ENCODE measurements around the gene EDC4. TPM values are rescaled to one million over a fixed set of nuclear protein-coding genes. Genes with fewer than 3 reads are reported as not detected.

The EDC4 gene
- total RNA-seq (ENCODE audit: unreplicated experiment), result 83.0 TPM
- long read RNA-seq, full-length matches to known transcripts, result 7 of 16 reads
- long read RNA-seq, partial matches to known transcripts, result 8 of 16 reads
- long read RNA-seq, other reads (novel, unspliced or antisense), result 1 of 16 reads

GRCh38 chr16:67872631-67873434, at the start of gene EDC4:
TSS of gene EDC4 (plus strand) at chr16:67873052. CDS start at chr16:67873262, 210 bp downstream.
- H3K36me3 Mint-ChIP-seq (ENCODE audit: low read depth, unreplicated experiment), result peaks cover 27% of the 10 kb centered on the region

GRCh38 chr16:67825119-67825518, 47.7 kb upstream of the EDC4 start:
- peaks cover 19% of the 10 kb centered on the region for H3K36me3 Mint-ChIP-seq (ENCODE audit: low read depth, unreplicated experiment)
- no peak for TF ChIP-seq CTCF (IDR thresholded peaks at IDR 0.05; ENCODE audit: unreplicated experiment)
- H3K27ac Mint-ChIP-seq (ENCODE audit: unreplicated experiment), result no peak overlapping the region
- DNase-seq (ENCODE audit: low spot score), result no peak
- H3K4me3 Mint-ChIP-seq (ENCODE audit: unreplicated experiment), result peak overlapping the region; percentile 49
- no peaks in the 10 kb centered on the region for H3K4me1 Mint-ChIP-seq (ENCODE audit: unreplicated experiment)
- H3K9me3 Mint-ChIP-seq (ENCODE audit: unreplicated experiment), result no peaks in the 10 kb centered on the region
- peaks cover 13% of the 10 kb centered on the region for H3K27me3 Mint-ChIP-seq (ENCODE audit: unreplicated experiment)

More at GRCh38 chr16:67872631-67873434, at the start of gene EDC4:
- H3K4me3 Mint-ChIP-seq (ENCODE audit: unreplicated experiment), result peak within 1 kb of the TSS; percentile 97
- TF ChIP-seq CTCF (IDR thresholded peaks at IDR 0.05; ENCODE audit: unreplicated experiment), result no peak
- DNase-seq (ENCODE audit: low spot score), result peak; percentile 68
- peak within 1 kb of the TSS; percentile 95 for H3K27ac Mint-ChIP-seq (ENCODE audit: unreplicated experiment)
- H3K4me1 Mint-ChIP-seq (ENCODE audit: unreplicated experiment), result peaks cover 43% of the 10 kb centered on the region
- H3K27me3 Mint-ChIP-seq (ENCODE audit: unreplicated experiment), result peaks cover 15% of the 10 kb centered on the region
- H3K9me3 Mint-ChIP-seq (ENCODE audit: unreplicated experiment), result no peaks in the 10 kb centered on the region

DNA sequence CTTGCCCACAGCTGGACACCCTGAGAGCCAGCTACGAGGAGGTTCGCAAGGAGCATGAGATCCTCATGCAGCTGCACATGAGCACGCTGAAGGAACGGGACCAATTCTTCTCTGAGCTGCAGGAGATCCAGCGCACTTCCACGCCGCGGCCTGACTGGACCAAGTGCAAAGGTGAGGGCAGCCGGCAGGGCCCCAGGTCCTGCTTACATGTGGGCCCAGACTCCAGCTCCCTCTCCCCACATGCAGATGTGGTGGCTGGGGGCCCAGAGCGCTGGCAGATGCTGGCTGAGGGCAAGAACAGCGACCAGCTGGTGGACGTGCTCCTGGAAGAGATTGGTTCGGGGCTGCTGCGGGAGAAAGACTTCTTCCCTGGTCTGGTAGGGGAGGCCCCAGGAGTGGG, 46.9 kb upstream of the EDC4 start:
- no peaks in the 10 kb centered on the region for H3K9me3 Mint-ChIP-seq (ENCODE audit: unreplicated experiment)

GRCh38 chr16:67828651-67829050, 44.2 kb upstream of the EDC4 start:
- Mint-ChIP-seq H3K36me3 (ENCODE audit: low read depth, unreplicated experiment) (peaks cover 26% of the 10 kb centered on the region), H3K27ac (ENCODE audit: unreplicated experiment) (peak overlapping the region; percentile 77), H3K9me3 (ENCODE audit: unreplicated experiment) (no peaks in the 10 kb centered on the region), H3K4me1 (ENCODE audit: unreplicated experiment) (peaks cover 18% of the 10 kb centered on the region), H3K4me3 (ENCODE audit: unreplicated experiment) (no peak overlapping the region), H3K27me3 (ENCODE audit: unreplicated experiment) (peaks cover 12% of the 10 kb centered on the region)
- DNase-seq (ENCODE audit: low spot score), result no peak
- no peak for TF ChIP-seq CTCF (IDR thresholded peaks at IDR 0.05; ENCODE audit: unreplicated experiment)

More for the DNA sequence above, 46.9 kb upstream of the EDC4 start:
- no peak overlapping the region for H3K27ac Mint-ChIP-seq (ENCODE audit: unreplicated experiment)
- TF ChIP-seq CTCF (IDR thresholded peaks at IDR 0.05; ENCODE audit: unreplicated experiment), result no peak
- no peaks in the 10 kb centered on the region for H3K4me1 Mint-ChIP-seq (ENCODE audit: unreplicated experiment)
- H3K27me3 Mint-ChIP-seq (ENCODE audit: unreplicated experiment), result peaks cover 13% of the 10 kb centered on the region
- DNase-seq (ENCODE audit: low spot score), result no peak
- H3K36me3 Mint-ChIP-seq (ENCODE audit: low read depth, unreplicated experiment), result peaks cover 24% of the 10 kb centered on the region
- H3K4me3 Mint-ChIP-seq (ENCODE audit: unreplicated experiment), result no peak overlapping the region

DNA sequence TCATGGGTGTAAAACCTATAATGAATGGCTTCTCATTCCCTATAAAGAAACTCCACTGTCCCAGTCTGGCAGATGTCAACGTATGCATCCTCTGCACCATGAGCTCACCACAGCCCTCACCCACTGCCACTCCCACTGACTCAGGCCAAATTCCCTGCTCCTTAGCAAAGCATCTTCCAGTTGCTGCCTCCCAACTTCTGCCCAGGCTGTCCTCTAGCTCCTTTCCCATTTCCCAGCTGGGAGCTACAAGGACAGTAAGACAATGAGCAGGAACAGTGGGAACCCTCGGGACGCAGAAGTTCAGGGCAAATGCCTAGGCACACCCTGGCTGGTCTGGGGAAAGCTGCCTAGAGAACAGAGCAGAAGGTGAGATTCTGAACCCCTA, 39.8 kb upstream of the EDC4 start:
- H3K36me3 Mint-ChIP-seq (ENCODE audit: low read depth, unreplicated experiment), result peaks cover 14% of the 10 kb centered on the region
- TF ChIP-seq CTCF (IDR thresholded peaks at IDR 0.05; ENCODE audit: unreplicated experiment), result no peak
- no peaks in the 10 kb centered on the region for H3K9me3 Mint-ChIP-seq (ENCODE audit: unreplicated experiment)
- peaks cover 18% of the 10 kb centered on the region for H3K4me1 Mint-ChIP-seq (ENCODE audit: unreplicated experiment)
- DNase-seq (ENCODE audit: low spot score), result no peak
- H3K4me3 Mint-ChIP-seq (ENCODE audit: unreplicated experiment), result peak overlapping the region; percentile 90
- peaks cover 10% of the 10 kb centered on the region for H3K27me3 Mint-ChIP-seq (ENCODE audit: unreplicated experiment)
- peak overlapping the region; percentile 13 for H3K27ac Mint-ChIP-seq (ENCODE audit: unreplicated experiment)

Measured in endothelial cell (in vitro differentiated cells).